ENCODE data around the gene ZRANB1. TPM values are rescaled to one million over a fixed set of nuclear protein-coding genes. Genes with fewer than 3 reads are reported as not detected.
"Not testable (repeated sequence)": the region's sequence is repeated elsewhere in the genome, so short reads cannot be mapped to it uniquely, and the experiment has no call there.

Gene ZRANB1
- polyA plus RNA-seq (ENCODE audit: insufficient read length in 4 of 4) = 10 to 100 TPM; 21.6 to 29.1 (median 26.1) TPM

GRCh38 chr10:124941823-124942222, at the start of gene ZRANB1:
TSS of gene ZRANB1 (plus strand) at chr10:124942123. CDS start at chr10:124942494, 371 bp downstream.
- no peak for DNase-seq (ENCODE audit: low read depth in 4 of 4, low spot score in 2 of 4)

GRCh38 chr10:124892905-124893304, 49.0 kb upstream of the ZRANB1 start:
- no peak for DNase-seq (ENCODE audit: low read depth in 4 of 4, low spot score in 2 of 4)

- no peak for DNase-seq (ENCODE audit: low read depth in 4 of 4, low spot score in 2 of 4)
Measured at GRCh38 chr10:124894569-124895215, 47.2 kb upstream of the ZRANB1 start.

- no peak for DNase-seq (ENCODE audit: low read depth in 4 of 4, low spot score in 2 of 4)
Measured at GRCh38 chr10:124896751-124897150, 45.2 kb upstream of the ZRANB1 start.

GRCh38 chr10:124898471-124898870, 43.5 kb upstream of the ZRANB1 start:
- DNase-seq (ENCODE audit: low read depth in 4 of 4, low spot score in 2 of 4) = peak in 1 of 4 donors; percentile 38

- DNase-seq (ENCODE audit: low read depth in 4 of 4, low spot score in 2 of 4) = no peak
Measured at GRCh38 chr10:124899151-124899550, 42.8 kb upstream of the ZRANB1 start.

- no peak for DNase-seq (ENCODE audit: low read depth in 4 of 4, low spot score in 2 of 4)
Measured at GRCh38 chr10:124902462-124902861, 39.5 kb upstream of the ZRANB1 start.

- DNase-seq (ENCODE audit: low read depth in 4 of 4, low spot score in 2 of 4) = no peak
Measured at GRCh38 chr10:124903111-124903510, 38.8 kb upstream of the ZRANB1 start.

- DNase-seq (ENCODE audit: low read depth in 4 of 4, low spot score in 2 of 4) = no peak
Measured at GRCh38 chr10:124904796-124905195, 37.1 kb upstream of the ZRANB1 start.

- no peak for DNase-seq (ENCODE audit: low read depth in 4 of 4, low spot score in 2 of 4)
Measured at GRCh38 chr10:124906551-124907001, 35.3 kb upstream of the ZRANB1 start.

- no peak for DNase-seq (ENCODE audit: low read depth in 4 of 4, low spot score in 2 of 4)
Measured at GRCh38 chr10:124909563-124909962, 32.4 kb upstream of the ZRANB1 start.

GRCh38 chr10:124911124-124912067, 30.5 kb upstream of the ZRANB1 start:
- DNase-seq (ENCODE audit: low read depth in 4 of 4, low spot score in 2 of 4) = no peak

- DNase-seq (ENCODE audit: low read depth in 4 of 4, low spot score in 2 of 4) = no peak
Measured at GRCh38 chr10:124912101-124912886, 29.6 kb upstream of the ZRANB1 start.

- DNase-seq (ENCODE audit: low read depth in 4 of 4, low spot score in 2 of 4) = no peak
Measured at GRCh38 chr10:124913167-124913566, 28.8 kb upstream of the ZRANB1 start.

GRCh38 chr10:124914398-124914797, 27.5 kb upstream of the ZRANB1 start:
- not testable (repeated sequence) for DNase-seq (ENCODE audit: low read depth in 4 of 4, low spot score in 2 of 4)

GRCh38 chr10:124916098-124916584, 25.8 kb upstream of the ZRANB1 start:
- DNase-seq (ENCODE audit: low read depth in 4 of 4, low spot score in 2 of 4) = peak in 2 of 4 donors; percentile 16 to 70

GRCh38 chr10:124916585-124917427, 25.1 kb upstream of the ZRANB1 start:
- peak; percentile 77 to 95 (median 91) for DNase-seq (ENCODE audit: low read depth in 4 of 4, low spot score in 2 of 4)

- DNase-seq (ENCODE audit: low read depth in 4 of 4, low spot score in 2 of 4) = peak; percentile 52 to 74 (median 63)
Measured at GRCh38 chr10:124917428-124918190, 24.3 kb upstream of the ZRANB1 start.

Measured in left renal cortex interstitium (tissue), 4 donors.